GM12873 (cell line): ENCODE data around the gene E2F3.

Experiments used
- CTCF ChIP-seq: IDR thresholded peaks from 2 replicates; pipeline ENCODE4 v1.5.1; 2012; ENCODE audit warnings: low read depth, mild to moderate bottlenecking, moderate library complexity, low read length, control low read depth; ENCODE audit not compliant: insufficient read depth; ENCODE audit errors: missing control alignments

The E2F3 gene

GRCh38 chr6:20444786-20445271 lies 43.1 kb downstream of the E2F3 start:
- no peak for TF ChIP-seq CTCF

GRCh38 chr6:20447157-20447556 lies 45.5 kb downstream of the E2F3 start:
- TF ChIP-seq CTCF = no peak

GRCh38 chr6:20447581-20448132 lies 46.0 kb downstream of the E2F3 start:
- no peak for TF ChIP-seq CTCF

GRCh38 chr6:20448828-20449227 lies 47.1 kb downstream of the E2F3 start:
- TF ChIP-seq CTCF = no peak

- no peak for TF ChIP-seq CTCF
These were observed 52.6 kb downstream of the E2F3 start for GRCh38 chr6:20454204-20454824.

GRCh38 chr6:20455251-20455940 lies 53.7 kb downstream of the E2F3 start:
- TF ChIP-seq CTCF = no peak

- TF ChIP-seq CTCF = no peak
These were observed 56.6 kb downstream of the E2F3 start for GRCh38 chr6:20458027-20458894.
